GM23338 (cell line): Measurements from ENCODE around the gene CREB3L4. TPM values are rescaled to one million over a fixed set of nuclear protein-coding genes. Genes with fewer than 3 reads are reported as not detected.

Source experiments
- ATAC-seq: fragments of 200-7000 bp; cut with Tn5 transposase; 3 replicates; pipeline ENCODE4 v1.9.1; 2020
- DNase-seq: peaks from one replicate; pipeline ENCODE4 v3.0.0-alpha.2; 2015; ENCODE audit warnings: low spot score
- H2AFZ ChIP-seq: fragments of 200-600 bp; sonication (generic); 2 replicates; pipeline ENCODE4 v1.8.0; 2016; ENCODE audit warnings: antibody characterized with exemption, mild to moderate bottlenecking, moderate library complexity
- H3F3A ChIP-seq: fragments of 200-600 bp; sonication (generic); replicated peaks from 2 replicates; pipeline ENCODE4 v1.8.0; 2017; ENCODE audit warnings: antibody characterized with exemption, mixed run types, low read depth
- H3K27ac ChIP-seq: fragments of 200-600 bp; sonication (generic); 2 replicates; pipeline ENCODE4 v1.6.1; 2016; ENCODE audit warnings: low read depth
- H3K27me3 ChIP-seq: fragments of 200-600 bp; sonication (generic); 2 replicates; pipeline ENCODE4 v1.8.0; 2016; ENCODE audit warnings: mild to moderate bottlenecking, mixed run types, moderate library complexity; ENCODE audit not compliant: insufficient read depth
- H3K36me3 ChIP-seq: fragments of 200-600 bp; sonication (generic); 2 replicates; pipeline ENCODE4 v1.8.0; 2016; ENCODE audit warnings: mild to moderate bottlenecking; ENCODE audit not compliant: insufficient read depth
- H3K4me1 ChIP-seq: fragments of 200-600 bp; sonication (generic); 2 replicates; pipeline ENCODE4 v1.8.0; 2016; ENCODE audit warnings: mild to moderate bottlenecking, moderate library complexity; ENCODE audit not compliant: insufficient read depth
- H3K4me2 ChIP-seq: fragments of 200-600 bp; sonication (generic); 2 replicates; pipeline ENCODE4 v1.7.1; 2017; ENCODE audit warnings: mixed run types
- H3K4me3 ChIP-seq: fragments of 200-600 bp; sonication (generic); 2 replicates; pipeline ENCODE4 v1.6.1; 2016; ENCODE audit warnings: mixed run types
- H3K79me2 ChIP-seq: fragments of 200-600 bp; sonication (generic); replicated peaks from 2 replicates; pipeline ENCODE4 v1.8.0; 2017; ENCODE audit warnings: mild to moderate bottlenecking; ENCODE audit not compliant: insufficient read depth
- H3K9me2 ChIP-seq: fragments of 200-600 bp; sonication (generic); 2 replicates; pipeline ENCODE4 v1.8.0; 2017; ENCODE audit not compliant: insufficient read depth
- H4K20me1 ChIP-seq: fragments of 200-600 bp; sonication (generic); replicated peaks from 2 replicates; pipeline ENCODE4 v1.8.0; 2017; ENCODE audit warnings: mild to moderate bottlenecking; ENCODE audit not compliant: insufficient read depth
- H3K27ac Mint-ChIP-seq: 2 replicates; pipeline ENCODE4 v1.8.0; 2020; ENCODE audit warnings: inconsistent platforms, mild to moderate bottlenecking, moderate library complexity, mixed read lengths
- H3K27me3 Mint-ChIP-seq: 3 replicates; pipeline ENCODE4 v1.8.0; 2022; ENCODE audit warnings: low read depth, mild to moderate bottlenecking, moderate library complexity, mixed read lengths, inconsistent platforms; ENCODE audit not compliant: insufficient read depth, poor library complexity
- H3K36me3 Mint-ChIP-seq: 3 replicates; pipeline ENCODE4 v1.8.0; 2021; ENCODE audit warnings: low read depth, mild to moderate bottlenecking, inconsistent platforms, moderate library complexity, mixed read lengths
- H3K4me1 Mint-ChIP-seq: 3 replicates; pipeline ENCODE4 v1.8.0; 2020; ENCODE audit warnings: mild to moderate bottlenecking, inconsistent platforms, mixed read lengths
- H3K4me3 Mint-ChIP-seq: 3 replicates; pipeline ENCODE4 v1.8.0; 2021; ENCODE audit warnings: moderate library complexity, mild to moderate bottlenecking, inconsistent platforms, mixed read lengths
- H3K9me3 Mint-ChIP-seq: 3 replicates; pipeline ENCODE4 v1.8.0; 2020; ENCODE audit warnings: moderate library complexity, mild to moderate bottlenecking, inconsistent platforms, mixed read lengths
- CREB1 ChIP-seq: fragments of 250-450 bp; sonication (Bioruptor Pico); IDR thresholded peaks from 2 replicates; pipeline ENCODE4 v1.5.0; 2020; ENCODE audit warnings: low read depth, mild to moderate bottlenecking, moderate library complexity
- EZH2 ChIP-seq: fragments of 200-600 bp; sonication (generic); IDR thresholded peaks from one replicate; pipeline ENCODE4 v1.8.0; 2017; ENCODE audit warnings: antibody characterized with exemption, mild to moderate bottlenecking, low read depth; ENCODE audit not compliant: unreplicated experiment
- EZH2phosphoT487 ChIP-seq: fragments of 200-600 bp; sonication (generic); IDR thresholded peaks from one replicate; pipeline ENCODE4 v1.8.1; 2018; ENCODE audit warnings: antibody characterized with exemption; ENCODE audit not compliant: unreplicated experiment
- NANOG ChIP-seq: IDR thresholded peaks from 2 replicates; pipeline ENCODE4 v1.6.1; 2016; ENCODE audit warnings: antibody characterized with exemption, borderline replicate concordance
- POLR2AphosphoS5 ChIP-seq: IDR thresholded peaks from 2 replicates; pipeline ENCODE4 v1.6.1; 2016; ENCODE audit warnings: antibody characterized with exemption, low read depth
- STAT1 ChIP-seq: IDR thresholded peaks from one replicate; pipeline ENCODE4 v1.6.1; 2016; ENCODE audit warnings: antibody characterized with exemption; ENCODE audit not compliant: unreplicated experiment
- ZNF114 ChIP-seq: fragments of 250-450 bp; sonication (Bioruptor Pico); IDR thresholded peaks from 2 replicates; pipeline ENCODE4 v1.5.0; 2020; ENCODE audit warnings: mild to moderate bottlenecking, moderate library complexity
- ZNF331 ChIP-seq: fragments of 250-450 bp; sonication (Bioruptor Pico); IDR thresholded peaks from 2 replicates; pipeline ENCODE4 v1.5.0; 2020; ENCODE audit warnings: low read depth, mild to moderate bottlenecking, moderate library complexity
- polyA plus RNA-seq: library from polyadenylated mRNA; unstranded; fragments of >200 nt; fragmentation: Nextera tagmentation; extraction: Ambion mirVana; gene quantifications from 2 replicates; pipeline ENCODE4 v1.2.1, GENCODE V29; 2016
- total RNA-seq: library from RNA; depleted of rRNA; stranded (reverse); fragments of >200 nt; shearing (Covaris generic); gene quantifications from 2 replicates; pipeline ENCODE4 v1.2.3, GENCODE V29; 2014
- TF ChIP-seq, protein P1 (sequence below): fragments of 250-450 bp; sonication (Bioruptor Pico); IDR thresholded peaks from 2 replicates; pipeline ENCODE4 v1.5.0; 2020; ENCODE audit warnings: mild to moderate bottlenecking, moderate library complexity
- TF ChIP-seq, protein P2 (sequence below): IDR thresholded peaks from 2 replicates; pipeline ENCODE4 v1.6.1; 2016; ENCODE audit warnings: antibody characterized with exemption
- TF ChIP-seq, protein P3 (sequence below): IDR thresholded peaks from one replicate; pipeline ENCODE4 v1.6.1; 2018; ENCODE audit warnings: antibody characterized with exemption; ENCODE audit not compliant: unreplicated experiment
- TF ChIP-seq, protein P4 (sequence below), 2 experiments: fragments of 200-600 bp in 1 of 2; sonication (generic) in 1 of 2; conservative IDR thresholded peaks; 2 replicates each; pipeline versions ENCODE4 v1.5.1 to v1.6.1; 2016 to 2017; ENCODE audit warnings: antibody characterized with exemption in 2 of 2, low read depth in 2 of 2, mild to moderate bottlenecking in 2 of 2, moderate library complexity in 1 of 2

Gene CREB3L4
- total and polyA plus RNA-seq, 2 experiments from 2014 or later = 19.3 to 26.8 TPM

GRCh38 chr1:153968972-153969371, 1.3 kb downstream of the CREB3L4 start (continued):
- TF ChIP-seq, protein P1, sequence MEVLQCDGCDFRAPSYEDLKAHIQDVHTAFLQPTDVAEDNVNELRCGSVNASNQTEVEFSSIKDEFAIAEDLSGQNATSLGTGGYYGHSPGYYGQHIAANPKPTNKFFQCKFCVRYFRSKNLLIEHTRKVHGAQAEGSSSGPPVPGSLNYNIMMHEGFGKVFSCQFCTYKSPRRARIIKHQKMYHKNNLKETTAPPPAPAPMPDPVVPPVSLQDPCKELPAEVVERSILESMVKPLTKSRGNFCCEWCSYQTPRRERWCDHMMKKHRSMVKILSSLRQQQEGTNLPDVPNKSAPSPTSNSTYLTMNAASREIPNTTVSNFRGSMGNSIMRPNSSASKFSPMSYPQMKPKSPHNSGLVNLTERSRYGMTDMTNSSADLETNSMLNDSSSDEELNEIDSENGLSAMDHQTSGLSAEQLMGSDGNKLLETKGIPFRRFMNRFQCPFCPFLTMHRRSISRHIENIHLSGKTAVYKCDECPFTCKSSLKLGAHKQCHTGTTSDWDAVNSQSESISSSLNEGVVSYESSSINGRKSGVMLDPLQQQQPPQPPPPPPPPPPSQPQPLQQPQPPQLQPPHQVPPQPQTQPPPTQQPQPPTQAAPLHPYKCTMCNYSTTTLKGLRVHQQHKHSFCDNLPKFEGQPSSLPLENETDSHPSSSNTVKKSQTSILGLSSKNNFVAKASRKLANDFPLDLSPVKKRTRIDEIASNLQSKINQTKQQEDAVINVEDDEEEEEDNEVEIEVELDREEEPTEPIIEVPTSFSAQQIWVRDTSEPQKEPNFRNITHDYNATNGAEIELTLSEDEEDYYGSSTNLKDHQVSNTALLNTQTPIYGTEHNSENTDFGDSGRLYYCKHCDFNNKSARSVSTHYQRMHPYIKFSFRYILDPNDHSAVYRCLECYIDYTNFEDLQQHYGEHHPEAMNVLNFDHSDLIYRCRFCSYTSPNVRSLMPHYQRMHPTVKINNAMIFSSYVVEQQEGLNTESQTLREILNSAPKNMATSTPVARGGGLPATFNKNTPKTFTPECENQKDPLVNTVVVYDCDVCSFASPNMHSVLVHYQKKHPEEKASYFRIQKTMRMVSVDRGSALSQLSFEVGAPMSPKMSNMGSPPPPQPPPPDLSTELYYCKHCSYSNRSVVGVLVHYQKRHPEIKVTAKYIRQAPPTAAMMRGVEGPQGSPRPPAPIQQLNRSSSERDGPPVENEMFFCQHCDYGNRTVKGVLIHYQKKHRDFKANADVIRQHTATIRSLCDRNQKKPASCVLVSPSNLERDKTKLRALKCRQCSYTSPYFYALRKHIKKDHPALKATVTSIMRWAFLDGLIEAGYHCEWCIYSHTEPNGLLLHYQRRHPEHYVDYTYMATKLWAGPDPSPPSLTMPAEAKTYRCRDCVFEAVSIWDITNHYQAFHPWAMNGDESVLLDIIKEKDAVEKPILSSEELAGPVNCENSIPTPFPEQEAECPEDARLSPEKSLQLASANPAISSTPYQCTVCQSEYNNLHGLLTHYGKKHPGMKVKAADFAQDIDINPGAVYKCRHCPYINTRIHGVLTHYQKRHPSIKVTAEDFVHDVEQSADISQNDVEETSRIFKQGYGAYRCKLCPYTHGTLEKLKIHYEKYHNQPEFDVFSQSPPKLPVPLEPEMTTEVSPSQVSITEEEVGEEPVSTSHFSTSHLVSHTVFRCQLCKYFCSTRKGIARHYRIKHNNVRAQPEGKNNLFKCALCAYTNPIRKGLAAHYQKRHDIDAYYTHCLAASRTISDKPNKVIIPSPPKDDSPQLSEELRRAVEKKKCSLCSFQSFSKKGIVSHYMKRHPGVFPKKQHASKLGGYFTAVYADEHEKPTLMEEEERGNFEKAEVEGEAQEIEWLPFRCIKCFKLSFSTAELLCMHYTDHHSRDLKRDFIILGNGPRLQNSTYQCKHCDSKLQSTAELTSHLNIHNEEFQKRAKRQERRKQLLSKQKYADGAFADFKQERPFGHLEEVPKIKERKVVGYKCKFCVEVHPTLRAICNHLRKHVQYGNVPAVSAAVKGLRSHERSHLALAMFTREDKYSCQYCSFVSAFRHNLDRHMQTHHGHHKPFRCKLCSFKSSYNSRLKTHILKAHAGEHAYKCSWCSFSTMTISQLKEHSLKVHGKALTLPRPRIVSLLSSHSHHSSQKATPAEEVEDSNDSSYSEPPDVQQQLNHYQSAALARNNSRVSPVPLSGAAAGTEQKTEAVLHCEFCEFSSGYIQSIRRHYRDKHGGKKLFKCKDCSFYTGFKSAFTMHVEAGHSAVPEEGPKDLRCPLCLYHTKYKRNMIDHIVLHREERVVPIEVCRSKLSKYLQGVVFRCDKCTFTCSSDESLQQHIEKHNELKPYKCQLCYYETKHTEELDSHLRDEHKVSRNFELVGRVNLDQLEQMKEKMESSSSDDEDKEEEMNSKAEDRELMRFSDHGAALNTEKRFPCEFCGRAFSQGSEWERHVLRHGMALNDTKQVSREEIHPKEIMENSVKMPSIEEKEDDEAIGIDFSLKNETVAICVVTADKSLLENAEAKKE (CRISPR knock-in tag) = no peak
- TF ChIP-seq, protein P2, sequence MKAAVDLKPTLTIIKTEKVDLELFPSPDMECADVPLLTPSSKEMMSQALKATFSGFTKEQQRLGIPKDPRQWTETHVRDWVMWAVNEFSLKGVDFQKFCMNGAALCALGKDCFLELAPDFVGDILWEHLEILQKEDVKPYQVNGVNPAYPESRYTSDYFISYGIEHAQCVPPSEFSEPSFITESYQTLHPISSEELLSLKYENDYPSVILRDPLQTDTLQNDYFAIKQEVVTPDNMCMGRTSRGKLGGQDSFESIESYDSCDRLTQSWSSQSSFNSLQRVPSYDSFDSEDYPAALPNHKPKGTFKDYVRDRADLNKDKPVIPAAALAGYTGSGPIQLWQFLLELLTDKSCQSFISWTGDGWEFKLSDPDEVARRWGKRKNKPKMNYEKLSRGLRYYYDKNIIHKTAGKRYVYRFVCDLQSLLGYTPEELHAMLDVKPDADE = no peak
- TF ChIP-seq POLR2AphosphoS5 = no peak

- H3K36me3 Mint-ChIP-seq = peaks cover 49% of the 10 kb centered on the region
- no peaks in the 10 kb centered on the region for H3K9me2 ChIP-seq
- ATAC-seq (no peak), DNase-seq (no peak)
- no peak overlapping the region for H3K4me3 ChIP-seq
- peaks cover 15% of the 10 kb centered on the region for H3K79me2 ChIP-seq
- peaks cover 4% of the 10 kb centered on the region; the same call in 1 of the 3 replicates for H3K9me3 Mint-ChIP-seq
- no peak overlapping the region for H3K27ac Mint-ChIP-seq
- no peak overlapping the region for H2AFZ ChIP-seq
- H3K4me2 ChIP-seq = no peak overlapping the region
- H3K4me1 Mint-ChIP-seq = peaks cover 18% of the 10 kb centered on the region
- H3F3A ChIP-seq = peaks cover 30% of the 10 kb centered on the region; the same call in 1 of the 2 replicates
- no peak overlapping the region for H3K4me3 Mint-ChIP-seq
- peaks cover 13% of the 10 kb centered on the region; the same call in 1 of the 2 replicates for H3K36me3 ChIP-seq
- H3K27ac ChIP-seq = no peak overlapping the region
- H3K27me3 ChIP-seq = no peaks in the 10 kb centered on the region
- peaks cover 17% of the 10 kb centered on the region for H3K4me1 ChIP-seq
- H4K20me1 ChIP-seq = no peaks in the 10 kb centered on the region; the same call in 1 of the 2 replicates
- H3K27me3 Mint-ChIP-seq = peaks cover 18% of the 10 kb centered on the region
- TF ChIP-seq NANOG (no peak), CREB1 (CRISPR knock-in tag) (no peak), EZH2 (no peak), EZH2phosphoT487 (no peak), STAT1 (no peak), ZNF114 (CRISPR knock-in tag) (no peak), ZNF331 (no peak)
- TF ChIP-seq, protein P3, sequence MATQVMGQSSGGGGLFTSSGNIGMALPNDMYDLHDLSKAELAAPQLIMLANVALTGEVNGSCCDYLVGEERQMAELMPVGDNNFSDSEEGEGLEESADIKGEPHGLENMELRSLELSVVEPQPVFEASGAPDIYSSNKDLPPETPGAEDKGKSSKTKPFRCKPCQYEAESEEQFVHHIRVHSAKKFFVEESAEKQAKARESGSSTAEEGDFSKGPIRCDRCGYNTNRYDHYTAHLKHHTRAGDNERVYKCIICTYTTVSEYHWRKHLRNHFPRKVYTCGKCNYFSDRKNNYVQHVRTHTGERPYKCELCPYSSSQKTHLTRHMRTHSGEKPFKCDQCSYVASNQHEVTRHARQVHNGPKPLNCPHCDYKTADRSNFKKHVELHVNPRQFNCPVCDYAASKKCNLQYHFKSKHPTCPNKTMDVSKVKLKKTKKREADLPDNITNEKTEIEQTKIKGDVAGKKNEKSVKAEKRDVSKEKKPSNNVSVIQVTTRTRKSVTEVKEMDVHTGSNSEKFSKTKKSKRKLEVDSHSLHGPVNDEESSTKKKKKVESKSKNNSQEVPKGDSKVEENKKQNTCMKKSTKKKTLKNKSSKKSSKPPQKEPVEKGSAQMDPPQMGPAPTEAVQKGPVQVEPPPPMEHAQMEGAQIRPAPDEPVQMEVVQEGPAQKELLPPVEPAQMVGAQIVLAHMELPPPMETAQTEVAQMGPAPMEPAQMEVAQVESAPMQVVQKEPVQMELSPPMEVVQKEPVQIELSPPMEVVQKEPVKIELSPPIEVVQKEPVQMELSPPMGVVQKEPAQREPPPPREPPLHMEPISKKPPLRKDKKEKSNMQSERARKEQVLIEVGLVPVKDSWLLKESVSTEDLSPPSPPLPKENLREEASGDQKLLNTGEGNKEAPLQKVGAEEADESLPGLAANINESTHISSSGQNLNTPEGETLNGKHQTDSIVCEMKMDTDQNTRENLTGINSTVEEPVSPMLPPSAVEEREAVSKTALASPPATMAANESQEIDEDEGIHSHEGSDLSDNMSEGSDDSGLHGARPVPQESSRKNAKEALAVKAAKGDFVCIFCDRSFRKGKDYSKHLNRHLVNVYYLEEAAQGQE = no peak
- TF ChIP-seq, protein P2 = no peak
- TF ChIP-seq, protein P4, sequence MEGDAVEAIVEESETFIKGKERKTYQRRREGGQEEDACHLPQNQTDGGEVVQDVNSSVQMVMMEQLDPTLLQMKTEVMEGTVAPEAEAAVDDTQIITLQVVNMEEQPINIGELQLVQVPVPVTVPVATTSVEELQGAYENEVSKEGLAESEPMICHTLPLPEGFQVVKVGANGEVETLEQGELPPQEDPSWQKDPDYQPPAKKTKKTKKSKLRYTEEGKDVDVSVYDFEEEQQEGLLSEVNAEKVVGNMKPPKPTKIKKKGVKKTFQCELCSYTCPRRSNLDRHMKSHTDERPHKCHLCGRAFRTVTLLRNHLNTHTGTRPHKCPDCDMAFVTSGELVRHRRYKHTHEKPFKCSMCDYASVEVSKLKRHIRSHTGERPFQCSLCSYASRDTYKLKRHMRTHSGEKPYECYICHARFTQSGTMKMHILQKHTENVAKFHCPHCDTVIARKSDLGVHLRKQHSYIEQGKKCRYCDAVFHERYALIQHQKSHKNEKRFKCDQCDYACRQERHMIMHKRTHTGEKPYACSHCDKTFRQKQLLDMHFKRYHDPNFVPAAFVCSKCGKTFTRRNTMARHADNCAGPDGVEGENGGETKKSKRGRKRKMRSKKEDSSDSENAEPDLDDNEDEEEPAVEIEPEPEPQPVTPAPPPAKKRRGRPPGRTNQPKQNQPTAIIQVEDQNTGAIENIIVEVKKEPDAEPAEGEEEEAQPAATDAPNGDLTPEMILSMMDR (conservative IDR thresholded peaks at IDR 0.05; ENCODE audit: low read depth in 2 of 2) = no peak
Measured at GRCh38 chr1:153970346-153970745, 2.6 kb downstream of the CREB3L4 start.
